IPS-NIHi7 (cell line): ENCODE measurements around the gene CD276.

Source experiments
- DNase-seq: peaks from one replicate; pipeline ENCODE4 v3.0.0; 2012; ENCODE audit warnings: mixed read lengths; ENCODE audit errors: extremely low spot score

Gene CD276

GRCh38 chr15:73747847-73748590 lies 63.8 kb downstream of the CD276 start:
- no peak for DNase-seq

DNA sequence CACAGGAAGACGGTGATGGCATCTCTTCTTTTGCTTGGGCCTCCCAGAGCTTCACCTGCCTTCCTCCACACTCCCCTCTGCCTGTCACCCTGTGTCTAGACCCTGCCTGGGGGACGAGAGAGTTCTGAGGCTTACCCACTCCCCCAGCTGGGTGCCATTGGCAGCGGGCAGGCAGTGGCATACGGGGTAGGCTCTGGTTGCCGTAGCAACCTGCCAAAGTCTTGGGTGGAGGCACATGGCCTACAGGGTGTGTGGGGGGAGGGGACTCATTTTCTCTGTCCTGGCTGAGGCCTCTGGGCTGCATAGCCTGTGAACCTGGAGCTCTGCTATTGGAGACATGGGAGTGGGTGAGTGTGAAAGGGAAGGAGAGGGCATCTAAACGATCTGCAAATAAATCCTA lies 64.5 kb downstream of the CD276 start:
- no peak for DNase-seq

DNA sequence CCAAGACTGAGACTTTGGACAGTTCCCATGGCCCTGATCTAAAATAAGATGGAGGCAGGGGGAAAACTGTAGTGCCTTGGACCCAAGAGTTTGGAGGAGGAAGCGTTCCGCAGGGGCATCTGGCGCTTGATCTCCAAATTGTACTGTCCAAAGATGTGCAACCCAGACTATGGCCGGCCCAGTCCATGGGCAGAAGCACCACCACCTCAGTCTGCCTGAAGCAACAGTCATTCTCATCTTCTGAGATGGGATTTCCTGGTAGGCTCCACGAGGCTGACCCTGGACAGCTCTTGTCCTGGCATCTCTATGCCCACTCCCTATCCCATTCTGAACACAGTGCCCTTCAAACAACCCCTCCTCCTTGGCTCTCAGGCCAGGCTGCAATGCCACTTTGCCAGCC lies 65.3 kb downstream of the CD276 start:
- DNase-seq, result no peak

- no peak for DNase-seq
Observed at GRCh38 chr15:73749971-73750370, 65.8 kb downstream of the CD276 start.

DNA sequence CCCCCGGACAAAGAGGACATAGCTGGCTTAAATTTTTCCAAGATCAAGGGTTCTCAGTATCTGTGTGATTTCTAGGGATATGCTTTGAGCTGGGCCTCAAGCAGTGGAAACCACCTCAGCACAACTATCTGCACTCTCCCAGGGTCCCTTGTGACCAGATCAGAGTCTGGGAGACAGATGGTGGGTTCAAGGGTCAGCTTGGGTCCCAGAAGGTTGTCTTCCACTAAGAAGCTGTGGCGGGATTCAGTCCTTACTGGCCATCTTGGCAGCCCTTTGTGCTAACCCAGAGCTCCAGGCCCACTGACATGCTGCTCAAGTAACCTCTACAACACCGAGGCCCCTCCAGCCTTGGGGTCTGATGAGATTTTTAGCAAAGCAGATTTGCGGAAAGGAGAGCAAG lies 66.3 kb downstream of the CD276 start:
- DNase-seq, result no peak

GRCh38 chr15:73750951-73751350 lies 66.8 kb downstream of the CD276 start:
- no peak for DNase-seq

GRCh38 chr15:73751511-73751898 lies 67.3 kb downstream of the CD276 start:
- no peak for DNase-seq

- DNase-seq, result no peak
Observed at GRCh38 chr15:73751899-73752805, 68.0 kb downstream of the CD276 start.

- peak; percentile 67 for DNase-seq
Observed at GRCh38 chr15:73752806-73753193, 68.6 kb downstream of the CD276 start.

- DNase-seq, result peak; percentile 65
Observed at GRCh38 chr15:73753250-73754130, 69.3 kb downstream of the CD276 start, which contains the start of gene INSYN1. Gene INSYN1, minus strand, starts transcription at chr15:73753351. Its CDS starts 2,221 bp downstream, at chr15:73751130.

- no peak for DNase-seq
Observed at GRCh38 chr15:73754461-73754860, 70.3 kb downstream of the CD276 start.

GRCh38 chr15:73755481-73755880 lies 71.3 kb downstream of the CD276 start:
- no peak for DNase-seq

- no peak for DNase-seq
Observed at GRCh38 chr15:73755946-73756345, 71.8 kb downstream of the CD276 start.

- no peak for DNase-seq
Observed at GRCh38 chr15:73756390-73756789, 72.2 kb downstream of the CD276 start.

GRCh38 chr15:73756947-73757513 lies 72.8 kb downstream of the CD276 start:
- no peak for DNase-seq

GRCh38 chr15:73757571-73757970 lies 73.4 kb downstream of the CD276 start:
- no peak for DNase-seq

- no peak for DNase-seq
Observed at GRCh38 chr15:73758461-73758860, 74.3 kb downstream of the CD276 start.

GRCh38 chr15:73760330-73761329 lies 76.4 kb downstream of the CD276 start:
- DNase-seq, result no peak

DNA sequence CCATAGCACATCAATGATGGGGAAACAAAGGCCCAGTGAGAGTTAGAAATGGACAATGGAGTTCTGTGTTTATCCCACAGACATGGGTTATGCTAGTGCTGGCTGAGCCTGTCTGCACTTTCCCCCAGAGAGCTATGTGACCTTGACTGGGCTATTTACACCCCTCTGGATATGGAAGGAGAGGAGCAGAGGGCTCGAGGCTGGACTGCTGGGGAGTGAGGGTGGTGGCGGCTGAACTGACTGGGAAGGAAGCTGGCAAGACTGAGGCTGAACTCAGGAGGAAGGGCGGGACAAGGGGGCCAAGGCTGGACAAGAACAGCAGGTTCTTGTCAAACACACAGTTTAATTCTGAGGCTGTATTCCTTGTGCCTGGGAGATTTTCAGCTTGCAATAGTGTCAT lies 79.7 kb downstream of the CD276 start:
- no peak for DNase-seq
